Measurements from ENCODE around the gene PLCD1. TPM values are rescaled to one million over a fixed set of nuclear protein-coding genes. Genes with fewer than 3 reads are reported as not detected.

The PLCD1 gene
- total and polyA plus RNA-seq, 2 of the 13 experiments (the other 11 are each of a cell fraction or from before 2014, with no cell fraction given), result 10.1 to 12.4 TPM

GRCh38 chr3:38004415-38005075 is 24.9 kb downstream of the PLCD1 start (continued):
- TF ChIP-seq NCOA1 (CRISPR knock-in tag; IDR thresholded peaks at IDR 0.05), result no peak
- TF ChIP-seq SALL2 (CRISPR knock-in tag; IDR thresholded peaks at IDR 0.05), result peak; percentile 47; the same call in 1 of the 2 replicates
- TF ChIP-seq SNAPC4 (CRISPR knock-in tag; IDR thresholded peaks at IDR 0.05), result 0 out of 2 replicates have a peak, but pooled peaks have one; percentile 22
- peak; percentile 32; the same call in 1 of the 2 replicates for TF ChIP-seq RARA (CRISPR knock-in tag; IDR thresholded peaks at IDR 0.05)
- no peak for TF ChIP-seq ZFY (CRISPR knock-in tag; IDR thresholded peaks at IDR 0.05)
- no peak for TF ChIP-seq TEF (CRISPR knock-in tag; IDR thresholded peaks at IDR 0.05)
- TF ChIP-seq HHEX (CRISPR knock-in tag; IDR thresholded peaks at IDR 0.05), result 0 out of 2 replicates have a peak, but pooled peaks have one; percentile 17
- no peak for TF ChIP-seq NR3C1 (CRISPR knock-in tag; IDR thresholded peaks at IDR 0.05)
- no peak; the same call in 1 of the 2 replicates for TF ChIP-seq GATAD1 (CRISPR knock-in tag; IDR thresholded peaks at IDR 0.05)
- no peak for TF ChIP-seq BRCA1 (CRISPR knock-in tag; IDR thresholded peaks at IDR 0.05)
- no peak for TF ChIP-seq ZNF282 (IDR thresholded peaks at IDR 0.05; ENCODE audit: partially characterized antibody)
- TF ChIP-seq THAP11 (CRISPR knock-in tag; IDR thresholded peaks at IDR 0.05), result peak; percentile 58
- TF ChIP-seq ZNF235 (CRISPR knock-in tag; IDR thresholded peaks at IDR 0.05; ENCODE audit: borderline replicate concordance), result peak; percentile 76; the same call in 1 of the 2 replicates
- TF ChIP-seq ATF4 (CRISPR knock-in tag; IDR thresholded peaks at IDR 0.05), result no peak
- no peak for TF ChIP-seq REXO4 (CRISPR knock-in tag; IDR thresholded peaks at IDR 0.05; ENCODE audit: borderline replicate concordance)
- no peak for TF ChIP-seq ZBTB14 (CRISPR knock-in tag; IDR thresholded peaks at IDR 0.05)
- no peak for TF ChIP-seq SRY (CRISPR knock-in tag; IDR thresholded peaks at IDR 0.05)
- no peak; the same call in 1 of the 2 replicates for TF ChIP-seq ZHX1 (CRISPR knock-in tag; IDR thresholded peaks at IDR 0.05; ENCODE audit: low read depth)
- TF ChIP-seq ZBTB7A (CRISPR knock-in tag; IDR thresholded peaks at IDR 0.05), result no peak
- peak; percentile 57; the same call in 1 of the 2 replicates for TF ChIP-seq ZNF292 (CRISPR knock-in tag; IDR thresholded peaks at IDR 0.05; ENCODE audit: borderline replicate concordance, low read depth)

All from HepG2 (cell line).